K562 (cell line): ENCODE data around the gene SAFB. TPM values are rescaled to one million over a fixed set of nuclear protein-coding genes. Genes with fewer than 3 reads are reported as not detected.

Experiments used
- ELK3 ChIP-seq: fragments of 450-650 bp; formaldehyde crosslinking; IDR thresholded peaks from 2 replicates; pipeline ENCODE4 v1.4.0; 2020; ENCODE audit warnings: mild to moderate bottlenecking
- FIP1L1 ChIP-seq: fragments of 200-400 bp; formaldehyde crosslinking; IDR thresholded peaks from 2 replicates; pipeline ENCODE4 v1.6.1; 2018; ENCODE audit warnings: mild to moderate bottlenecking, low read depth, low read length; ENCODE audit not compliant: poor library complexity, severe bottlenecking
- FOXK2 ChIP-seq, 2 experiments: fragments of 450-650 bp; IDR thresholded peaks in 1 of 2; conservative IDR thresholded peaks in 1 of 2; 2 replicates each; pipeline ENCODE4 v1.6.1; 2016; ENCODE audit warnings: low read depth in 2 of 2, mild to moderate bottlenecking in 1 of 2
- FOXP4 ChIP-seq: sonication (generic); formaldehyde crosslinking; IDR thresholded peaks from 2 replicates; pipeline ENCODE4 v1.8.0; 2022; ENCODE audit warnings: mild to moderate bottlenecking, missing genetic modification reagents, borderline replicate concordance
- GTF2F1 ChIP-seq: IDR thresholded peaks from 2 replicates; pipeline ENCODE4 v1.6.1; 2011; ENCODE audit warnings: low read depth, low read length, improper control_type of control experiment
- KDM5B ChIP-seq: fragments of 200-600 bp; sonication (generic); IDR thresholded peaks from 2 replicates; pipeline ENCODE4 v1.6.1; 2012; ENCODE audit warnings: low read depth, mild to moderate bottlenecking, moderate library complexity, low read length, control low read depth, inconsistent platforms; ENCODE audit not compliant: insufficient replicate concordance
- MYNN ChIP-seq, 2 experiments: sonication (generic); formaldehyde crosslinking in 1 of 2; IDR thresholded peaks; 2 replicates each; pipeline versions ENCODE4 v1.5.0 to v1.6.1; 2016 to 2020; ENCODE audit warnings: antibody characterized with exemption in 1 of 2, missing genetic modification reagents in 1 of 2
- POLR2A ChIP-seq: fragments of 450-650 bp; conservative IDR thresholded peaks from 2 replicates; pipeline ENCODE4 v1.6.1; 2016
- RBFOX2 ChIP-seq: fragments of 200-400 bp; formaldehyde crosslinking; IDR thresholded peaks from 2 replicates; pipeline ENCODE4 v1.6.1; 2017; ENCODE audit warnings: low read depth, mild to moderate bottlenecking, low read length, moderate library complexity
- TFAM ChIP-seq: fragments of 250-450 bp; sonication (Bioruptor Pico); conservative IDR thresholded peaks from 2 replicates; pipeline ENCODE4 v1.5.0; 2021; ENCODE audit warnings: mild to moderate bottlenecking, moderate library complexity
- U2AF2 ChIP-seq: fragments of 200-400 bp; formaldehyde crosslinking; optimal IDR thresholded peaks from 2 replicates; pipeline ENCODE3; 2017; ENCODE audit warnings: low read depth, mild to moderate bottlenecking, low read length
- ZBTB7A ChIP-seq: IDR thresholded peaks from 2 replicates; pipeline ENCODE4 v1.6.1; 2011; ENCODE audit warnings: low read depth, mild to moderate bottlenecking, low read length, moderate library complexity, borderline replicate concordance; ENCODE audit not compliant: control insufficient read depth
- ZNF184 ChIP-seq: sonication (generic); formaldehyde crosslinking; IDR thresholded peaks from 2 replicates; pipeline ENCODE4 v1.5.0; 2020; ENCODE audit warnings: missing genetic modification reagents
- ZNF449 ChIP-seq: fragments of 250-450 bp; sonication (Bioruptor Pico); IDR thresholded peaks from 2 replicates; pipeline ENCODE4 v1.8.0; 2022; ENCODE audit warnings: moderate library complexity, mild to moderate bottlenecking, inconsistent platforms
- polyA plus RNA-seq, 8 experiments: library from polyadenylated mRNA; depleted of rRNA in 4 of 8; stranded (reverse) in 5 of 8; unstranded in 3 of 8; fragments of >200 nt; fragmentation: Nextera tagmentation in 2 of 8; fragmentation: Illumina TruSeq in 1 of 8; extraction: Ambion mirVana in 2 of 8; extraction: Trizol in 1 of 8; gene quantifications; 2 replicates each; pipeline versions ENCODE4 v1.2.1 to v1.2.3, GENCODE V29; 2011 to 2014; ENCODE audit warnings: inconsistent platforms in 1 of 8, missing spikeins in 1 of 8
- total RNA-seq, 7 experiments: library from RNA; depleted of rRNA in 6 of 7; stranded (reverse); fragments of >200 nt in 6 of 7; fragmentation: Illumina TruSeq in 2 of 7; extraction: Trizol in 2 of 7; gene quantifications; 2 replicates each; pipeline versions ENCODE4 v1.2.1 to v1.2.3, GENCODE V29; 2011 to 2021; ENCODE audit warnings: low replicate concordance in 1 of 7

Gene SAFB
- total and polyA plus RNA-seq, 9 of the 15 experiments (the other 6 are each of a cell fraction or from before 2014, with no cell fraction given): 1.1 to 151 (median 83.1) TPM

GRCh38 chr19:5693195-5694166 is 70.6 kb downstream of the SAFB start (continued):
- TF ChIP-seq ZNF184 (CRISPR knock-in tag) (no peak), MYNN (IDR thresholded peaks at IDR 0.05) (0 out of 2 replicates have a peak, but pooled peaks have one; percentile 33), MYNN (CRISPR knock-in tag; IDR thresholded peaks at IDR 0.05) (no peak), FIP1L1 (peak; percentile 59), ZNF449 (CRISPR knock-in tag) (no peak), U2AF2 (no peak), ELK3 (CRISPR knock-in tag) (no peak), TFAM (CRISPR knock-in tag) (no peak), GTF2F1 (0 out of 2 replicates have a peak, but pooled peaks have one; percentile 36), KDM5B (no peak), FOXP4 (CRISPR knock-in tag) (peak; percentile 65; the same call in 1 of the 2 replicates), ZBTB7A (no peak), FOXK2 (conservative IDR thresholded peaks at IDR 0.05 in 1 of 2, IDR thresholded peaks at IDR 0.05 in 1 of 2; ENCODE audit: low read depth in 2 of 2) (no peak), POLR2A (peak; percentile 15), RBFOX2 (peak; percentile 73)
